Measurements from ENCODE around the gene KRT74.
"Not testable (repeated sequence)": the region's sequence is repeated elsewhere in the genome, so short reads cannot be mapped to it uniquely, and the experiment has no call there.

KRT74 gene

DNA sequence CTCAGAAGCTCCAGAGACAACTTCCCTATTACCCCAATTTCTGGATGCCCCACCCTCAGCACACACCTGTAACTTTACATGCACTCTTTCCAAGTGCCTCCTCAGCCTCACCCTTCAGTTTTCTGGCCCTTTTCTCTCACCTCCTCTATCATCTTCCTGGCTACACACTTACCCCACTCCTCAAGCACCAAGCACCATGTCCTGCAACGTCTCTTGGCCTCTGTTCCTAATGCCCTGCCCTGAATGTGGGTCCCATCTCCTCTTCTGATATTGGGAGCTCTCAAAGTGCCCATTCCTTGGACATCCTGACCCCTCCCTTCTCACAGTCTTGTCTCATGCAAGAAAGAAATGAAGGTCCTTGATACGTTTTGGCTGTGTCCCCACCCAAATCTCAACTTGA is 26.4 kb upstream of the KRT74 start:
- DNase-seq (ENCODE audit: low read depth, low spot score): no peak
- H3K4me3 ChIP-seq (ENCODE audit: low read depth, low read length): no peak overlapping the region
- TF ChIP-seq, protein P1, sequence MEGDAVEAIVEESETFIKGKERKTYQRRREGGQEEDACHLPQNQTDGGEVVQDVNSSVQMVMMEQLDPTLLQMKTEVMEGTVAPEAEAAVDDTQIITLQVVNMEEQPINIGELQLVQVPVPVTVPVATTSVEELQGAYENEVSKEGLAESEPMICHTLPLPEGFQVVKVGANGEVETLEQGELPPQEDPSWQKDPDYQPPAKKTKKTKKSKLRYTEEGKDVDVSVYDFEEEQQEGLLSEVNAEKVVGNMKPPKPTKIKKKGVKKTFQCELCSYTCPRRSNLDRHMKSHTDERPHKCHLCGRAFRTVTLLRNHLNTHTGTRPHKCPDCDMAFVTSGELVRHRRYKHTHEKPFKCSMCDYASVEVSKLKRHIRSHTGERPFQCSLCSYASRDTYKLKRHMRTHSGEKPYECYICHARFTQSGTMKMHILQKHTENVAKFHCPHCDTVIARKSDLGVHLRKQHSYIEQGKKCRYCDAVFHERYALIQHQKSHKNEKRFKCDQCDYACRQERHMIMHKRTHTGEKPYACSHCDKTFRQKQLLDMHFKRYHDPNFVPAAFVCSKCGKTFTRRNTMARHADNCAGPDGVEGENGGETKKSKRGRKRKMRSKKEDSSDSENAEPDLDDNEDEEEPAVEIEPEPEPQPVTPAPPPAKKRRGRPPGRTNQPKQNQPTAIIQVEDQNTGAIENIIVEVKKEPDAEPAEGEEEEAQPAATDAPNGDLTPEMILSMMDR (IDR thresholded peaks at IDR 0.05; ENCODE audit: low read depth, low read length): no peak
- in situ Hi-C loops (cut with HindIII; ENCODE audit: low sequenced_read_pairs): no loop called here

DNA sequence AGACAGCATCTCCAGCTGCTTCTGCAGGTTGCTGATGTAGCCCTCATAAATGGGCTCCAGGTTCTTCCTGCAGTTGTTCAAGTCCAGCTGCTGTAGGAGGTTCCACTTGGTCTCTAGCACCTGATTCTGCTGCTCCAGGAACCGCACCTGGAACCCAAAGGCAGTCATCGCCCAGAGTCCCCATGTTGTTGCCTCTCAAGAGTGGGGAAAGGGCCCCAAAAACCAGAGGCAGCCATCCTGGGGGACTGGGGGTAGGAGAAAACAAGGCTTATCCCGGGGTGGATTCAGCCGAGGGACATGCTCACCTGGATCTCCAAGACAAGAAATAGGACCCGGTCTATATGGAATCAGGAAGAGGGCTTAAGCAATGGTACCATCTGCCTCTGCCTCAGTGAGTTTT is 25.3 kb upstream of the KRT74 start:
- DNase-seq (ENCODE audit: low read depth, low spot score): no peak
- TF ChIP-seq, protein P1 (IDR thresholded peaks at IDR 0.05; ENCODE audit: low read depth, low read length): no peak
- in situ Hi-C loops (cut with HindIII; ENCODE audit: low sequenced_read_pairs): no loop called here
- no peak overlapping the region for H3K4me3 ChIP-seq (ENCODE audit: low read depth, low read length)

DNA sequence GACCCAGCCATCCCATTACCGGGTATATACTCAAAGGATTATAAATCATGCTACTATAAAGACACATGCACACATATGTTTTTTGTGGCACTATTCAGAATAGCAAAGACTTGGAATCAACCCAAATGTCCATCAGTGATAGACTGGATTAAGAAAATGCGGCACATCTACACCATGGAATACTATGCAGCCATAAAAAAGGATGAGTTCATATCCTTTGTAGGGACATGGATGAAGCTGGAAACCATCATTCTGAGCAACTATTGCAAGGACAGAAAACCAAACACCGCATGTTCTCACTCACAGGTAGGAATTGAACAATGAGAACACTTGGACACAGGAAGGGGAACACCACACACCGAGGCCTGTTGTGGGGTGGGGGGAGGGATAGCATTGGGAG is 20.6 kb upstream of the KRT74 start:
- in situ Hi-C loops (cut with HindIII; ENCODE audit: low sequenced_read_pairs); H3K4me3 ChIP-seq (ENCODE audit: low read depth, low read length); DNase-seq (ENCODE audit: low read depth, low spot score): not testable (repeated sequence)

DNA sequence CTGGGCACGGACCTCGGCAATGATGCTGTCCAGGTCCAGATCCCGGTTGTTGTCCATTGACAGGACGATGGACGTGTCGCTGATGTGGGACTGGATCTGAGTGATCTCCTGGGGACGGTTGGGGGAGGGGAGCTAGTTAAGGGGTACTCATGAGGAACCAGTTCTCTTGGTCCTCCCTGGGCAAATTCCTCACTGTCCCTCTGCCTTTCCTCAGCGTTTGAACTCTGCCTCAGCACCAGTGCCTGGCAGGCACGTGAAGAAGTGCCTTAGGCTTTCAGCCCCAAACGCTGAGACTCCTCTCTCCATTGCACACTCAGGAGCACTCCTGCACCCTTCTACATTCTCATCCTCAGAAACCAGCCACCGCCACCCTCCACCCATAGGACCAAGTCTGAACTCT is 17.9 kb upstream of the KRT74 start:
- H3K4me3 ChIP-seq (ENCODE audit: low read depth, low read length): no peak overlapping the region
- DNase-seq (ENCODE audit: low read depth, low spot score): no peak
- in situ Hi-C loops (cut with HindIII; ENCODE audit: low sequenced_read_pairs): no loop called here
- TF ChIP-seq, protein P1 (IDR thresholded peaks at IDR 0.05; ENCODE audit: low read depth, low read length): no peak

DNA sequence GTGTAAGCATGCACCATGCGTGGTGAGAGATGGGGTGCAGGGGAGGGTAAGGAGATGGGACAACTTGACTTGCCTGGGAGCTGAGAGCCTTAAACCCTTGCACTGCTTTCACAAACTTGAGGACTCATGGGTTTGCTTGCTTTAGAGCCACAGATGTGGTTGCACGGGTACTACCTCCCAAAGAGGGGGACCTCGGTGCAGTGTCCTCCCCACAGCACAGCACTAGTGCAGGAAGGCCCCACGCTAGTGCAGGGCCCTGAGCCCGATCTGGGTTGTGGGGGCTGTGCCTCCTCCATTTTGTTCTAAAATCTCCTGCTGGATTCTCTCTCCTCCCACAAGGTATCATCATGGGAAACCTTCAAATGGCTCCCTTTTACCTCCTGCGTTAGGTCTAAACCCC is 16.4 kb upstream of the KRT74 start:
- TF ChIP-seq, protein P1 (IDR thresholded peaks at IDR 0.05; ENCODE audit: low read depth, low read length): no peak
- no peak overlapping the region for H3K4me3 ChIP-seq (ENCODE audit: low read depth, low read length)
- in situ Hi-C loops (cut with HindIII; ENCODE audit: low sequenced_read_pairs): no loop called here

DNA sequence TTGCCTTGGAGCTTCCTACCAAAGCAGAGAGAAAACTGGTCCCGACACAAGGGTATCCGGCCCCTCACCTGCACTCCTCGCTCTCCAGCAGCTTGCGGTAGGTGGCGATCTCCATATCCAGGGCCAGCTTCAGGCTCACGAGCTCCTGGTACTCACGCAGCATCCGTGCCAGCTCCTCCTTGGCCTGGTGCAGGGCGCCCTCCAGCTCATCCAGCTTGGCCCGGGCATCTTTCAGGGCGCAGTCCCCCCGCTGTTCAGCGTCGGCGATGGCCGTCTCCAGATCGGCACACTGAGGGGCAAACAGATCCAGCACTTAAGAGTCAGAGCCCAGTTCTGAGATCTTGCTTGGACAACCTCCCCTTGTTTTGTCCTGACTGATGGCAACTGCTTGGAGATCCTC is 13.9 kb upstream of the KRT74 start:
- no peak overlapping the region for H3K4me3 ChIP-seq (ENCODE audit: low read depth, low read length)
- TF ChIP-seq, protein P1 (IDR thresholded peaks at IDR 0.05; ENCODE audit: low read depth, low read length): no peak
- no peak for DNase-seq (ENCODE audit: low read depth, low spot score)
- in situ Hi-C loops (cut with HindIII; ENCODE audit: low sequenced_read_pairs): no loop called here

More for the DNA sequence above, 16.4 kb upstream of the KRT74 start:
- DNase-seq (ENCODE audit: low read depth, low spot score): no peak

DNA sequence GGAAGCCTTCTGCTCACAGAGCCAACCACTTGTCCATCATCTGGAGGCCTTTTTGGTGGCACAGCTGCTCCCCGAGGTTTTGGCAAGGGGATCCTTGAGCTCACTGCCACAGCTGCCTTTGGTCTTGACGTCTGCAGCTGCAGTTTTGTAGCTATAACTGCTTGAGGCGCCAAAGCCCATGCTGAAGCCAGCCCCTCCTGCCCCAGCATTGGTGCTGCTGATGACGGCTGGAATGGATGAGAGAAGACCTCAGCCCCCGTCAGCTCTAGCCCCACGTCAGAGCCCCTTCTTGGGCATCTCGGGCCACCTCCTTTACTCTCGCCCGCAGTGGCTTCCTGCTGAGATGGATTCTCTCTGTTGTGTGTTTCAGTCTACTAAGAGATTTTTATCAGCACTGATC is 12.3 kb upstream of the KRT74 start:
- in situ Hi-C loops (cut with HindIII; ENCODE audit: low sequenced_read_pairs): no loop called here
- no peak overlapping the region for H3K4me3 ChIP-seq (ENCODE audit: low read depth, low read length)
- TF ChIP-seq, protein P1 (IDR thresholded peaks at IDR 0.05; ENCODE audit: low read depth, low read length): no peak
- DNase-seq (ENCODE audit: low read depth, low spot score): no peak
